Measurements from ENCODE around the gene PAFAH1B1. TPM values are rescaled to one million over a fixed set of nuclear protein-coding genes. Genes with fewer than 3 reads are reported as not detected.

Gene PAFAH1B1
- total RNA-seq, 1 donor from 2014 or later: 115 TPM

DNA sequence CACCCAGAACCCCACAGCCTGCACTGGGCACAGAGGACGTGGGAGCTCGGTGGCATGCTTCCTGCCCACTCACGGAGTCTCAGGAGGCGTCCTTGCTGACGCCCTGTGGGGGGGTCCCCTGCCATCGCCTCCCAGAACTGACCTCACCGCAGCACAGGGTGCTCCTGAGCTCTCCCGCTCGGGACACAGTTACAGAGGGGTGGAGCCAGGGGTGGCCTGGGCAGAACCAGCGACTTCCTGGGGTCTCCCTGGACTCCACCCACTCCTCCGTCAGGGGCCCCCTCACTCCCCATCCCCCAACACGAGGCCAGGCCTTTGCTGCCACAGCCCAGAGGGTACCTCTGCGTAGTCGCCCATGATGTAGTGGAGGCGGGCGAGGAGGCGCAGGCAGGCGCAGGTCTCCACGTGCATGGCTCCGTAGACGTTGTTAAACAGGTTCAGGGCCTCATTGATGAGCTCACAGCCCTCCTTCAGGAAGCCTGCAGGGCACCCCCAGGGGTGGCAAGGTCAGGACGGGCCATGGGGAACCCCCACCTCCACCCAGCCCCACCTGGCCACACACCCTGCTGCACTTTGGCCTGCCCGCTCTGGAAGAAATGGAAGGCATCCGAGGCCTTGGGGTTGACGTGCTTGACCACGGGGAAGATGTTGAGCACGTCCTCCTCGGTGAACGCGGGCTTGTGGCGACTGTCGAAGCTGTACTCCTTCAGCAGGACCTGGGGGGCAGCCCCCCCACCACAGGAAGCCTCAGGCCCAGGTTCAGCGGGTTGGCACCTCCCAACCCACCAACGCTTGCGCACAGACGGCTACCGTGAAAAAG, 100.3 kb downstream of the PAFAH1B1 start:
- Histone ChIP-seq H3K27me3 (ENCODE audit: low read depth) (no peaks in the 10 kb centered on the region), H3K9me3 (replicated peaks) (no peaks in the 10 kb centered on the region), H3K4me1 (peaks cover 22% of the 10 kb centered on the region), H3K36me3 (peaks cover 86% of the 10 kb centered on the region), H3K27ac (replicated peaks) (no peak overlapping the region), H3K4me3 (no peak overlapping the region)
- intact Hi-C loops (cut with micrococcal nuclease): no loop called here
- DNase-seq: no peak
- TF ChIP-seq, protein P1, sequence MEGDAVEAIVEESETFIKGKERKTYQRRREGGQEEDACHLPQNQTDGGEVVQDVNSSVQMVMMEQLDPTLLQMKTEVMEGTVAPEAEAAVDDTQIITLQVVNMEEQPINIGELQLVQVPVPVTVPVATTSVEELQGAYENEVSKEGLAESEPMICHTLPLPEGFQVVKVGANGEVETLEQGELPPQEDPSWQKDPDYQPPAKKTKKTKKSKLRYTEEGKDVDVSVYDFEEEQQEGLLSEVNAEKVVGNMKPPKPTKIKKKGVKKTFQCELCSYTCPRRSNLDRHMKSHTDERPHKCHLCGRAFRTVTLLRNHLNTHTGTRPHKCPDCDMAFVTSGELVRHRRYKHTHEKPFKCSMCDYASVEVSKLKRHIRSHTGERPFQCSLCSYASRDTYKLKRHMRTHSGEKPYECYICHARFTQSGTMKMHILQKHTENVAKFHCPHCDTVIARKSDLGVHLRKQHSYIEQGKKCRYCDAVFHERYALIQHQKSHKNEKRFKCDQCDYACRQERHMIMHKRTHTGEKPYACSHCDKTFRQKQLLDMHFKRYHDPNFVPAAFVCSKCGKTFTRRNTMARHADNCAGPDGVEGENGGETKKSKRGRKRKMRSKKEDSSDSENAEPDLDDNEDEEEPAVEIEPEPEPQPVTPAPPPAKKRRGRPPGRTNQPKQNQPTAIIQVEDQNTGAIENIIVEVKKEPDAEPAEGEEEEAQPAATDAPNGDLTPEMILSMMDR (IDR thresholded peaks at IDR 0.05; ENCODE audit: borderline replicate concordance): no peak

DNA sequence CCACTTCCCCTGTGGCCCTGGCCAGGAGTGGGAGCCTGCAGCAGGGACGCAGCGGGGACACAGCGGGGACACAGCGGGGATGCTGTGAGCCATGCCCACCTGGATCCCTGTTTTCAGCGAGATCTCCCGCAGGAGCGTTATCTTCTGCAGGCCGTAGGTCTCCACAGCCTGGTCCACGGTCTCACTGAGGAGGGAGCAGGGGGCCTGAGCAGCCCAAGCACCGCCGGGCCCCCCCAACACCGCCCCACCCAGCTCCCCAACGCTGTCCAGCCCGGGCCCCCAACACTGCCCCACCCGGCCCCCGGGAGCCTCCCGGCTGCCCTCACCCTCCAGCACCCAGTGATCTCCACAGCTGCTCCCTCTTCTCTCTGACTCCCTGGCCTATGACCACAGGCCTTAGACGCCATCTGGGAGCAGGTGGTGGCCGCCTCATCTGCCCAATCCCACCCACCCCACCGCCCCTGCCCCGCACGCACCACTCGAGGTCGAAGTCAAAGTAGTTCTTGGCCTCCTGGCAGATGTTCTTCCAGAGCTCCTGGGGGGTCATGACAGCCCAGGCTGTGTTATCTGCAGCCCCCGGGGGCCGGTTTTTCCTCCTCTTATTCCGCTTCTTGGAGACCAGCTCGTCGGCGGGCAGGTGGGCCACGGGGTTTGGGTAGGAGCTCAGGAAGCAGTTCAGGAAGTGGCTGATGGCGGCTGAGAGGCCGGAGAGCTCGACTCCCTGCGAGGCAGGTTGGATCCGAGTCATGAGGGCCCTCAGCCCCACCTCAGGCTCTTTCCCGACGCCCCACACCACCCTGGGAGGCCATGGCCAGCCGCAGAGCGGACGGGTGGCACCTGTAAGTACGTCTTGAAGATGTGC, 101.2 kb downstream of the PAFAH1B1 start:
- Histone ChIP-seq H3K27ac (replicated peaks) (no peak overlapping the region), H3K9me3 (replicated peaks) (no peaks in the 10 kb centered on the region), H3K36me3 (peaks cover 95% of the 10 kb centered on the region), H3K4me3 (no peak overlapping the region), H3K27me3 (ENCODE audit: low read depth) (no peaks in the 10 kb centered on the region), H3K4me1 (peaks cover 14% of the 10 kb centered on the region)
- TF ChIP-seq, protein P1 (IDR thresholded peaks at IDR 0.05; ENCODE audit: borderline replicate concordance): no peak
- no peak for DNase-seq
- intact Hi-C loops (cut with micrococcal nuclease): no loop called here

DNA sequence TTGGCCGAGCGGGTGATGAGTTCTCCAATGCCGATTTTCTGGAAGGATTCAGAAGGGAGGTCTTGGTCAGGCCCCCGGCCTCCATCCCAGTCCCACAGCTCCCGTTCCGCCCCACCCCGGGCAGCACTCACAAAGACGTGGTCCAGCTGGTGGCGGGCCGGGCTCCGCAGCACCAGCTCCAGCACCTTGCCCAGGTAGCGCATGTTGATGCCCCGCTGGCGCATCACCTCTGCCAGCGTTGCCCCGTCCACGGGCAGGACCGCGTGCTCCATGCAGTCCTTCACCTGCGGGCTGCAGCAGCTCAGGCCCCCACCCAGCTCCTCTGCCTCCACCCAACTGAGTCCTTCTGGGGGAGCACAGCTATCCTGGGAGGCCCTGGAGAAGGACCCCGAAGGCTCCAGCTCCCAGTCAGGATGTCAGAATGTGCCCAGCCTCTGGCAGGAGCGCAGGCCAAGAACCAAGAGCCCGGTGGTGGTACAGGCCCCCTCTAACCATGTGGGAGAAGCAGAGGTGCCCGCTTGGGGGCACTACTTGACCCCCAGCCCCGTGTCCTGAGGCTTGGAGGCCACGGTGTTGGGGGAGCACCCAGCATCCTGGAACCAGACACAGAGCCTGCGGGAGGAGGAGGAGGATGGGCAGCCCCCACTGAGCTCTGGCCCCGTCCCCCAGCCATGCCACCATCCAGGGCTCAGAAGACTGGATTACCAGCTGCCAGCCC, 101.9 kb downstream of the PAFAH1B1 start:
- Histone ChIP-seq H3K9me3 (replicated peaks) (no peaks in the 10 kb centered on the region), H3K27ac (replicated peaks) (no peak overlapping the region), H3K4me3 (no peak overlapping the region), H3K36me3 (peaks cover 98% of the 10 kb centered on the region), H3K27me3 (ENCODE audit: low read depth) (no peaks in the 10 kb centered on the region), H3K4me1 (peaks cover 6% of the 10 kb centered on the region)
- no peak for DNase-seq
- intact Hi-C loops (cut with micrococcal nuclease): no loop called here
- TF ChIP-seq, protein P1 (IDR thresholded peaks at IDR 0.05; ENCODE audit: borderline replicate concordance): no peak

DNA sequence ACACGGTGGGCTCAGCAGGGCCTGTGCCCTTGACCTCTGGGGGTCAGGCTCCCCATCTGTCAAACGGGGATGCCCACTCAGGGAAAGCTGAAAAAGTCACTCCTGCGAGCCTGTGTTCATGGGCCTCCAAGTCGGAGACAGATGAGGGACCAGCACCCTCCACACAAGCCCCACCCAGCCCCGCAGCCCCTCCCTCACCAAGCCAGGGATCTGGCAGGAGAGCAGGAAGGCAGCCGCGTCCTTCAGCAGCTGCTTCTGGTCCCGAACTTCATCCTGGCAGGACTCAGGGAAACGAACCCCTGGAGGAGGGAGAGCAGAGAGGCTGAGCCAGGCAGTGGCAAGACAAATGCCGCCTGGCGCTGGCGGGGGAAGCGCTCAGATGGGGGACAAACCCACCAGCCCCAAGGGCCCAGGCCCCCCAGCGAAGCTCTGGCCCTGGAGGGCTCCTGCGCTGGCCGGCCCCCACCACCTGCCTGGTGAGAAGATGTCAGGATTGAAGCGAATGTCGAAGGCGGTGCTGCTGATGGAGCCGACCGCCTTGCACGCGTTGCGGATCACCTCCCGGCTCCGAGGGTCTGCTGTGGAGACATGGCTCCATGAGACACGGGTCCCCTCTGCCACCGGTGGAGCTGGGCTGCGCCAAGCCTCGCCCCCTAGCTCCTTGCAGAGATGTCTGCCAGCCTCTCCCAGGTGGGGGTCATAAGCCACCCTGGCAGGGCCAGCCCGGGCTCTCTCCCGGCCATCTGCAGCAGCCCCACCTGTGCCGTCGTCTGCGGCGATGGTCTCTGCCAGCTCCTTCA, 102.7 kb downstream of the PAFAH1B1 start:
- H3K27ac ChIP-seq (replicated peaks): no peak overlapping the region
- H3K4me3 ChIP-seq: no peak overlapping the region
- no peaks in the 10 kb centered on the region for H3K27me3 ChIP-seq (ENCODE audit: low read depth)
- no peaks in the 10 kb centered on the region for H3K4me1 ChIP-seq
- peaks cover 98% of the 10 kb centered on the region for H3K36me3 ChIP-seq
- no peak for DNase-seq
- intact Hi-C loops (cut with micrococcal nuclease): no loop called here
- TF ChIP-seq, protein P1 (IDR thresholded peaks at IDR 0.05; ENCODE audit: borderline replicate concordance): no peak
- no peaks in the 10 kb centered on the region for H3K9me3 ChIP-seq (replicated peaks)

All from left ventricle myocardium inferior (tissue), 1 donor.